NB4 (cell line): ENCODE data around the gene TRIM2.

Source experiments
- DNase-seq: peaks from one replicate; pipeline ENCODE4 v3.0.0; 2010; ENCODE audit warnings: low read depth
- H3K4me3 ChIP-seq: one replicate; pipeline ENCODE4 v1.5.1; 2011; ENCODE audit warnings: mild to moderate bottlenecking, low read depth, low read length, moderate library complexity
- MYC ChIP-seq: IDR thresholded peaks from 2 replicates; pipeline ENCODE4 v1.6.1; 2011; ENCODE audit warnings: low read depth, low read length
- POLR2A ChIP-seq: IDR thresholded peaks from 2 replicates; pipeline ENCODE4 v1.6.1; 2011; ENCODE audit warnings: mild to moderate bottlenecking; ENCODE audit not compliant: insufficient read length; ENCODE audit errors: extremely low read depth
- TF ChIP-seq, protein P1 (sequence below): IDR thresholded peaks from 2 replicates; pipeline ENCODE4 v1.6.1; 2011; ENCODE audit warnings: low read depth, low read length
- TF ChIP-seq, protein P2 (sequence below): IDR thresholded peaks from one replicate; pipeline ENCODE4 v1.5.1; 2012; ENCODE audit warnings: low read depth, low read length

Gene TRIM2

DNA sequence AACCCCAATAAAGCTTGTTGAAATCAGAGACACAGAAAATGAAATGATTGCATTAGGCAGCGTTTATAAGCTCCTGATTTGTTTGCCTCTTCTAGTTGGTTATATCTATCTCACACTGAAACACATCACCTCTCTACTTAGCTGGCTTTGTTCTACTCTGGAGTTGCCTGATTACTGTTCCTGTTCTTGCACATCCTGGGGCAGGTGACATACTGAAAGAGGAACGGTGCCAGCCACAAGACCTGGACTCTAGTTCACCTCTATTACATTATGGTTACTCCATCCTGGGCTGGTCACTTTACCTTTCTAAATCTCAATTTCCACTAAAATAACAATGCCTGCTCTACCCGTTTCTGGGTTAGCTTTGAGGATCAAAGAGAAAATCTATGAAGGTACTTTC lies 47.9 kb downstream of the TRIM2 start:
- no peak overlapping the region for H3K4me3 ChIP-seq
- TF ChIP-seq, protein P1, sequence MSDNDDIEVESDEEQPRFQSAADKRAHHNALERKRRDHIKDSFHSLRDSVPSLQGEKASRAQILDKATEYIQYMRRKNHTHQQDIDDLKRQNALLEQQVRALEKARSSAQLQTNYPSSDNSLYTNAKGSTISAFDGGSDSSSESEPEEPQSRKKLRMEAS, result no peak
- no peak for TF ChIP-seq MYC
- no peak for DNase-seq

DNA sequence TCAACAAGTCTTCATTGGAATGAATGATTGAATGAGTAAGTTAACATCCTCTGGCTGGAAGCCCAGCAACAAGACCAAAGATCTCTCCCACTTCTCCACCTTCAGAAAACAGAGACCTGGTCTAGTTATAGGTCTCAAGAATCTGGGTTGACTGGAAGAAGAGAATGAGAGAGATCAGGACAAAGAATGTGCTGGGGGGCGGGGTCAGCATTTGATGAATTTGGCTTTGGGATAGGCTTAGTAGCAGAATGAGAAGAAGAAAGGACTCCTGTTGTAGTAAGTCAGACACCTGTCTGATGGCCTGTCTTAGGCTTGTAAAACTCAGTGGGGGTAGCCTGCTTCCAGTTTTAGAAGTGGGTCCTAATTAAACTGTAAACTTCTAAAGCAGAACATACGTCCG lies 51.0 kb downstream of the TRIM2 start:
- TF ChIP-seq, protein P1, result no peak
- TF ChIP-seq MYC (no peak), POLR2A (no peak)
- TF ChIP-seq, protein P2, sequence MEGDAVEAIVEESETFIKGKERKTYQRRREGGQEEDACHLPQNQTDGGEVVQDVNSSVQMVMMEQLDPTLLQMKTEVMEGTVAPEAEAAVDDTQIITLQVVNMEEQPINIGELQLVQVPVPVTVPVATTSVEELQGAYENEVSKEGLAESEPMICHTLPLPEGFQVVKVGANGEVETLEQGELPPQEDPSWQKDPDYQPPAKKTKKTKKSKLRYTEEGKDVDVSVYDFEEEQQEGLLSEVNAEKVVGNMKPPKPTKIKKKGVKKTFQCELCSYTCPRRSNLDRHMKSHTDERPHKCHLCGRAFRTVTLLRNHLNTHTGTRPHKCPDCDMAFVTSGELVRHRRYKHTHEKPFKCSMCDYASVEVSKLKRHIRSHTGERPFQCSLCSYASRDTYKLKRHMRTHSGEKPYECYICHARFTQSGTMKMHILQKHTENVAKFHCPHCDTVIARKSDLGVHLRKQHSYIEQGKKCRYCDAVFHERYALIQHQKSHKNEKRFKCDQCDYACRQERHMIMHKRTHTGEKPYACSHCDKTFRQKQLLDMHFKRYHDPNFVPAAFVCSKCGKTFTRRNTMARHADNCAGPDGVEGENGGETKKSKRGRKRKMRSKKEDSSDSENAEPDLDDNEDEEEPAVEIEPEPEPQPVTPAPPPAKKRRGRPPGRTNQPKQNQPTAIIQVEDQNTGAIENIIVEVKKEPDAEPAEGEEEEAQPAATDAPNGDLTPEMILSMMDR, result no peak
- no peak for DNase-seq

DNA sequence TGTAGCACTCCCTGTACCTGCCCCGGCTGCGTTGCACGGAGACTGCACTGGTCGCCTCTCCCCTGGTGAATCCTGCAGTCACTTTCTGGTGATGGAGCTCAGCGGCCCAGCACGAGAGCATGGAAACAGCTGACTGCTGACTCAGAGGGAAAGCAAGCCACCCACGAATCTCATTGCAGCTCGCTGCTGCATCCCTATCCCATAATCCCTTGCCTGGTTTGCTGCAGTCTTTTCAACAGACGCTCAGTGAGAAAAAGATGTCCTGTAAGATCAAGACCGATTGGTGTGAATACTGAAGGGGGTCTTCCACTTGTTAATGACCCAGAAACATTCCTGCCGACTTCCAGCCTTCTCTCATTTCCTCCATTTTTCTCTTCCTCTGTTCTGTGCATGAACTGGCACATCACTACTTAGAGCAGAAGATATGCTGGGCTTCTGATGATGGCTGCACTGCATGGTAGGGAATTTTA lies 52.9 kb downstream of the TRIM2 start:
- DNase-seq, result no peak
- no peak overlapping the region for H3K4me3 ChIP-seq
- TF ChIP-seq, protein P1, result no peak
- TF ChIP-seq, protein P2, result no peak
- no peak for TF ChIP-seq MYC
- no peak for TF ChIP-seq POLR2A

More for the DNA sequence above, 51.0 kb downstream of the TRIM2 start:
- no peak overlapping the region for H3K4me3 ChIP-seq

DNA sequence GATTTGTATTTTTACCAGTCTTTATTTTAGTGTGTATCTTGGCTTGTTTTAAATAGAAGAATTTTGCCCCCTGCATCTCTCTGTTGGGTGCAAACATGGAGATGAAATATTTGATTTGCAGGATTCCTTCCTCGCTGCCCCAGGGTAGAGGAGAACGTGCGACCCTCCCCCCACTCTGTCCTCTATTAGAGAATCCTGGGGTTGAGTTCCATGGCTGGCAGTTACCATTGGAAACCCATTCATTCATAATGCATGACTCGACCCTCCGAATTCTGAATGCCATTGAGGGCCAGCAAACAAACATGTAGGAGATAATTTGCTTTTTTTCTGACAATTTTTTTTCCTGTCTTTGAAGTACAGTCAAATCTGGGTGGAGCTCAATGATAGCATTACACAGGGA lies 53.7 kb downstream of the TRIM2 start:
- no peak for DNase-seq
- TF ChIP-seq POLR2A, result no peak
- TF ChIP-seq, protein P2, result no peak
- TF ChIP-seq MYC, result no peak
- TF ChIP-seq, protein P1, result no peak
- no peak overlapping the region for H3K4me3 ChIP-seq

DNA sequence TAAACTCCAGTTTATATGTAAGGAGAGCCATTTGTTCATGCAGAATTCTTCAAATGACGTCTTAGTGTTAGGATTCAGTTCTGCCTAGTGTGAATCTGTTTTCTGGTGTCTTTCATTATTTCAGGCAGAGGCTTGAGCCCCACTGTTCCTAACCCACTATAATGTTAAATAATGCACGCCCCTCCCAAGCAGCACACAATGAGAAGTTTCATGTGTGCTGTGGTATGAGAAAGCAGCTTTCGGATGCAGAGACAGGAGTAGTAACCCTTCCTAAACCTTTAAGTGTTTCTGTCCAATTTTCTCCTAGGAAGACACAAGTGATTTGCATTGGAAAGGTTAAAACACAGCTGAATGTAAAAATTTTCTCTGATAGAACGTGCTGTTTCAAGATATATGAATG lies 54.5 kb downstream of the TRIM2 start:
- TF ChIP-seq, protein P1, result no peak
- no peak for TF ChIP-seq MYC
- TF ChIP-seq, protein P2, result no peak
- TF ChIP-seq POLR2A, result no peak
- DNase-seq, result no peak
- no peak overlapping the region for H3K4me3 ChIP-seq

DNA sequence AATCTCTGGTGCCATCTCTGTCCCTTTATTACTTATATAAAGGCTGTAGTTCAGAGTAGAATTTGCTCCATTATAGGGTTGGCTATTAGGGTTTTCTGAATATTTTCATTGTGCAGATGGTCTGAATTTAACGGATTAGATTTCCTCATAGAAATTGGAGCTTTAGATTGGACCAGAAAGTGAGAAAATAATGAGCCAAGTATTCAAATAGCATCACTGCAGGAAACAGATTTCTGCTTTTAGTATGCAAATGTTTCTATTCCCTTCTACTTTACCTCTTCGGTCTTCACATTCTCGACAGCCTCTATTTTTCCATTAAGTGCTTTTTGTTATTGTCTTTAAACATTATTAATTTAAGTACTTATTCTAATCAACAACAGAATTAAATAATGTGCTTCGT lies 55.4 kb downstream of the TRIM2 start:
- no peak overlapping the region for H3K4me3 ChIP-seq
- no peak for TF ChIP-seq MYC
- TF ChIP-seq, protein P2, result no peak
- no peak for TF ChIP-seq POLR2A
- TF ChIP-seq, protein P1, result no peak
- DNase-seq, result no peak
